Measurements from ENCODE around the gene TRAF3IP1. TPM values are rescaled to one million over a fixed set of nuclear protein-coding genes. Genes with fewer than 3 reads are reported as not detected.

The TRAF3IP1 gene
- total and polyA plus RNA-seq, 2 of the 13 experiments (the other 11 are each of a cell fraction or from before 2014, with no cell fraction given): 4.1 to 12.9 TPM

DNA sequence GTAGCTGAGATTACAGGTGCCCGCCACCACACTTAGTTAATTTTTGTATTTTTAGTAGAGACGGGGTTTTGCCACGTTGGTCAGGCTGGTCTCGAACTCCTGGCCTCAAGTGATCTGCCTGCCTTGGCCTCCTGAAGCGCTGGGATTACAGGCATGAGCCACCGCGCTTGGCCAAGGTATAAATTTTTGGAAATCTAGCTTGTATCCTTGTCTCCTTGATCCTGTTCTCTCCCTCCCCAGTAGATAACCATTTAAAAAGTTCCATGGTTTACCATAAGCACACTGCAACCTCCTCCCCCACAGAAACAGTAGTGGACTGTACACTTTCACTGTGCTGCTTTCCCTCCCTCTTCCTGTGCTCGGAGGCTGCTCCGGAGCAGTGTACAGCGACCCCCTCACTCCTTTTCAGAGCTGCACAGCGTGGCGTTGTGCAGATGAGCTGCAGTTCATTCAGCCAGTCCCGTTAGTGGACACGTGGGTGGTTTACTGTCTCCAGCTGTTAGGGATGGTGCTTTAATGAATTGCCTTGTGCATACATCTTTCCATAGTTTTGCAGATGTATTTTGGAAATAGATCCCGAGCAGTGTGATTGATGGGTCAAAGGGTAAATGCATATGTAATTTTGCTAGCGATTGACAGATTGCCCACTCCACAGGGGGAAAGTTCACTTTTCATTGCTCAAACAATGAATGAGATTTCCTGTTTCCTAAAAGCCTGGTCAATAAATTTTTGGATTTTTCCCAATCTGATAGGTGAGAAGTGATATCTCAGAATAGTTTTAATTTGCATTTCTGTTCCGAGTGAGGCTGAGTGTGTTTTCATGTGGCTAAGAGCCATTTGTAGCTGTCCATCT is 121.2 kb downstream of the TRAF3IP1 start (continued):
- no peak for TF ChIP-seq AKNA (CRISPR knock-in tag; IDR thresholded peaks at IDR 0.05; ENCODE audit: borderline replicate concordance)
- TF ChIP-seq HMGXB4 (CRISPR knock-in tag; IDR thresholded peaks at IDR 0.05; ENCODE audit: borderline replicate concordance in 1 of 2, low read depth in 1 of 2): peak in 1 of 2 experiments; percentile 81; a peak in 3 of 4 replicates
- TF ChIP-seq, protein P1, sequence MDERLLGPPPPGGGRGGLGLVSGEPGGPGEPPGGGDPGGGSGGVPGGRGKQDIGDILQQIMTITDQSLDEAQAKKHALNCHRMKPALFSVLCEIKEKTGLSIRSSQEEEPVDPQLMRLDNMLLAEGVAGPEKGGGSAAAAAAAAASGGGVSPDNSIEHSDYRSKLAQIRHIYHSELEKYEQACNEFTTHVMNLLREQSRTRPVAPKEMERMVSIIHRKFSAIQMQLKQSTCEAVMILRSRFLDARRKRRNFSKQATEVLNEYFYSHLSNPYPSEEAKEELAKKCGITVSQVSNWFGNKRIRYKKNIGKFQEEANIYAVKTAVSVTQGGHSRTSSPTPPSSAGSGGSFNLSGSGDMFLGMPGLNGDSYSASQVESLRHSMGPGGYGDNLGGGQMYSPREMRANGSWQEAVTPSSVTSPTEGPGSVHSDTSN (CRISPR knock-in tag; IDR thresholded peaks at IDR 0.05): no peak
- peak; percentile 63; the same call in 1 of the 2 replicates for TF ChIP-seq ZNF747 (CRISPR knock-in tag; IDR thresholded peaks at IDR 0.05; ENCODE audit: borderline replicate concordance)
- 0 out of 2 replicates have a peak, but pooled peaks have one; percentile 67 for TF ChIP-seq ZNF772 (CRISPR knock-in tag; IDR thresholded peaks at IDR 0.05)
- 0 out of 2 replicates have a peak, but pooled peaks have one; percentile 81 for TF ChIP-seq ZFP41 (CRISPR knock-in tag; IDR thresholded peaks at IDR 0.05; ENCODE audit: borderline replicate concordance)
- TF ChIP-seq POLR2AphosphoS2 (IDR thresholded peaks at IDR 0.05; ENCODE audit: low read depth, low read length): no peak
- TF ChIP-seq, protein P2, sequence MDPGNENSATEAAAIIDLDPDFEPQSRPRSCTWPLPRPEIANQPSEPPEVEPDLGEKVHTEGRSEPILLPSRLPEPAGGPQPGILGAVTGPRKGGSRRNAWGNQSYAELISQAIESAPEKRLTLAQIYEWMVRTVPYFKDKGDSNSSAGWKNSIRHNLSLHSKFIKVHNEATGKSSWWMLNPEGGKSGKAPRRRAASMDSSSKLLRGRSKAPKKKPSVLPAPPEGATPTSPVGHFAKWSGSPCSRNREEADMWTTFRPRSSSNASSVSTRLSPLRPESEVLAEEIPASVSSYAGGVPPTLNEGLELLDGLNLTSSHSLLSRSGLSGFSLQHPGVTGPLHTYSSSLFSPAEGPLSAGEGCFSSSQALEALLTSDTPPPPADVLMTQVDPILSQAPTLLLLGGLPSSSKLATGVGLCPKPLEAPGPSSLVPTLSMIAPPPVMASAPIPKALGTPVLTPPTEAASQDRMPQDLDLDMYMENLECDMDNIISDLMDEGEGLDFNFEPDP (CRISPR knock-in tag; conservative IDR thresholded peaks at IDR 0.05): no peak
- TF ChIP-seq NRL (CRISPR knock-in tag; IDR thresholded peaks at IDR 0.05; ENCODE audit: borderline replicate concordance): 0 out of 2 replicates have a peak, but pooled peaks have one; percentile 47
- TF ChIP-seq ATF1 (CRISPR knock-in tag; IDR thresholded peaks at IDR 0.05): no peak
- peak; percentile 88; the same call in 1 of the 2 replicates for TF ChIP-seq ZNF512 (CRISPR knock-in tag; IDR thresholded peaks at IDR 0.05)
- TF ChIP-seq ZC3H13 (CRISPR knock-in tag; IDR thresholded peaks at IDR 0.05): peak; percentile 70; the same call in 1 of the 2 replicates
- no peak for TF ChIP-seq CCAR2 (optimal IDR thresholded peaks at IDR 0.05; ENCODE audit: low read depth, low read length)
- peak; percentile 86; the same call in 1 of the 2 replicates for TF ChIP-seq AKAP8 (CRISPR knock-in tag; IDR thresholded peaks at IDR 0.05)
- TF ChIP-seq CCDC6 (CRISPR knock-in tag; IDR thresholded peaks at IDR 0.05): peak; percentile 44; the same call in 1 of the 2 replicates
- TF ChIP-seq BCL6 (CRISPR knock-in tag; IDR thresholded peaks at IDR 0.05): peak; percentile 47; the same call in 1 of the 2 replicates
